ENCODE results near the gene SUSD1. TPM values are rescaled to one million over a fixed set of nuclear protein-coding genes. Genes with fewer than 3 reads are reported as not detected.

The SUSD1 gene
- total RNA-seq = 1 to 10 TPM; 2.6 to 6.2 (median 3.4) TPM

DNA sequence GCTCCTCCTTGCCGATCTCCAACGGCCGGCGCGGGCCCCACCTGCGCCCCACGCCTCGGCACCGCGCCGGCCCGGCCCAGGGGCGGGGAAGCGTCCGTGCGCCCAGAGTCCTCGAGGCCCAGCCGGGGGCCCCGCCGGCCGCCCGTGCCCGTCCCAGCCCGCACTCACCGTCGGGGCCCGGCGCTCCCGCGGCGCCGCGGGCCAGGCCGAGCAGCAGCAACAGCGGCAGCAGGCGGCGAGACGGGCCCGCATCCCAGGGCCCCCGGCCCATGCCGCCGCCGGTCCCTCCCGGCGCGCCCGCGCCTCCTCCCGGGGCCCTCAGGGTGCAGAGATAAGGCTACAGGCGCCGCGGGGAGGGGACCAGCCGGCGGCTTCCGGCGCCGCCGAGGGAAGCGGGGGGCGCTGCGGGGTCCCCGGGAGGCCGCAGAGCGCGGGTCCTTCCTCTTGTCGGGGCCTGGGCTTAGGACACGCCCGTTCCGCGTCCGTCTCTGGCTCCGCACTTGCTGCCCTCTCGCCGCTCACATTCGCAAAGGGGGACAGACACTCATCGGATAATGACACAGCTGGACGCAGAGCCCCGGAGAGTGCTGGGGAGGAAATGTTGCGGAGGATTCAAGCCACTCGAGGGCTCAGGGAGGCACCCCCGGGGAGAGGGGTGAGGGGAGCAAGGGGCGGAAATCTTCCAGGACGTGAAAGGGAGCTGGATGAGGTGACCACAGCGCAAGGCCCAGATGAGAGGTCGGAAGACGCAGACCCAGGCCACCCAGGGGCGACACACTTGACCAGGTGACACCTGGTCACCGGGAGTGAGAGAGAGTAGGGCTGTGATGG, at the start of gene SUSD1:
Gene SUSD1, minus strand, starts transcription at position 333 of the 831 bp plus-strand sequence. Its CDS starts 62 bp downstream, at position 271.
- intact Hi-C loops (cut with DNase I; ENCODE audit: low total_unique reads) = no loop called here
- peak in 1 of 2 donors; percentile 88 for DNase-seq (ENCODE audit: low spot score in 2 of 2)

DNA sequence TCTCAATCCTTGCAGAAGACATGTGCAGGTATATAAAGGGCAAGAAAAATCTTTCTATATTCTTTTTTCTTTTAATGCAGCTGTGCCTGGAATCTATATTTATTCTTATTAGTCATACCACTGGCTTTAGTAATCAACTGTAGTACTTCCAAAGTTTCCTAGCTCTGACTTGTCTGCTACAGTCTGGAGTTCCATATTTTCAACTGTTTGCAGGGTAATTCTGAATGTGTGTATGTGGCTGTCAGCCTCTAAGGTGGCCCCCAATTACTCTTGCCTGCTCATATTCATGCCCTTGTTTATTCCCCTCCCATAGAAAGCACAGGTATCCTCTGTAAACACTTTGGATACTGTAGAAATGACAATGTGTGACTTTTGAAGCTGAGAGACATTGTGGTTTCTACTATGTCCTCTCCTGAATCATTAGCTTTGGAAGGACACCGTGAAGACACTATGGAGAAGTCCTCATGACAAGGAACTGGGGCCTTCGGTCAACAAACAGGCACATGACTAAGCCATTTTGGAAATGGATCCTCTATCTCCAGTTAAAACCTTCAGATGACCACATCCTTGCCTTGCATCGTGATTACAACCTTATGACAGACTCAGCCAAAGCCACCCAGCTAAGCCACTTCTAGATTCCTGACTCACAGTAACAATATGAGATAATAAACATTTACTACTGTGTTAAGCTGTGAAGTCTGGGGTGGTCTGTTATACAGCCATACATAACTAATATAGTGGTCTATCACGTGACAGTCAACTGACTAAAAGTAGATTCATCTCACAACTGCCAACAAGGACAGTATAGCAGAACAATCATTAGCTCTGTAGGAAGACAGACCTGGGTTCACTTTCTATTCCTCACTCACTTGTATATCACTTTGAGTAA, 49.5 kb upstream of the SUSD1 start:
- no peak overlapping the region for H3K4me3 ChIP-seq (ENCODE audit: low read depth, poor library complexity, severe bottlenecking)
- 62 to 70% methylated on average over 4 of the region's 4 CpGs for WGBS, 2 donors
- DNase-seq (ENCODE audit: low spot score in 2 of 2) = no peak
- intact Hi-C loops (cut with DNase I; ENCODE audit: low total_unique reads) = no loop called here
- TF ChIP-seq, protein P1, sequence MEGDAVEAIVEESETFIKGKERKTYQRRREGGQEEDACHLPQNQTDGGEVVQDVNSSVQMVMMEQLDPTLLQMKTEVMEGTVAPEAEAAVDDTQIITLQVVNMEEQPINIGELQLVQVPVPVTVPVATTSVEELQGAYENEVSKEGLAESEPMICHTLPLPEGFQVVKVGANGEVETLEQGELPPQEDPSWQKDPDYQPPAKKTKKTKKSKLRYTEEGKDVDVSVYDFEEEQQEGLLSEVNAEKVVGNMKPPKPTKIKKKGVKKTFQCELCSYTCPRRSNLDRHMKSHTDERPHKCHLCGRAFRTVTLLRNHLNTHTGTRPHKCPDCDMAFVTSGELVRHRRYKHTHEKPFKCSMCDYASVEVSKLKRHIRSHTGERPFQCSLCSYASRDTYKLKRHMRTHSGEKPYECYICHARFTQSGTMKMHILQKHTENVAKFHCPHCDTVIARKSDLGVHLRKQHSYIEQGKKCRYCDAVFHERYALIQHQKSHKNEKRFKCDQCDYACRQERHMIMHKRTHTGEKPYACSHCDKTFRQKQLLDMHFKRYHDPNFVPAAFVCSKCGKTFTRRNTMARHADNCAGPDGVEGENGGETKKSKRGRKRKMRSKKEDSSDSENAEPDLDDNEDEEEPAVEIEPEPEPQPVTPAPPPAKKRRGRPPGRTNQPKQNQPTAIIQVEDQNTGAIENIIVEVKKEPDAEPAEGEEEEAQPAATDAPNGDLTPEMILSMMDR (IDR thresholded peaks at IDR 0.05) = no peak
- TF ChIP-seq POLR2A (IDR thresholded peaks at IDR 0.05) = no peak

More for the DNA sequence above, at the start of gene SUSD1:
- 12 to 39% methylated on average over 15 to 49 of the region's 88 CpGs for WGBS, 2 donors
- TF ChIP-seq, protein P1 (IDR thresholded peaks at IDR 0.05) = no peak
- TF ChIP-seq POLR2A (IDR thresholded peaks at IDR 0.05) = no peak
- peak within 1 kb of the TSS; percentile 42 for H3K4me3 ChIP-seq (ENCODE audit: low read depth, poor library complexity, severe bottlenecking)

DNA sequence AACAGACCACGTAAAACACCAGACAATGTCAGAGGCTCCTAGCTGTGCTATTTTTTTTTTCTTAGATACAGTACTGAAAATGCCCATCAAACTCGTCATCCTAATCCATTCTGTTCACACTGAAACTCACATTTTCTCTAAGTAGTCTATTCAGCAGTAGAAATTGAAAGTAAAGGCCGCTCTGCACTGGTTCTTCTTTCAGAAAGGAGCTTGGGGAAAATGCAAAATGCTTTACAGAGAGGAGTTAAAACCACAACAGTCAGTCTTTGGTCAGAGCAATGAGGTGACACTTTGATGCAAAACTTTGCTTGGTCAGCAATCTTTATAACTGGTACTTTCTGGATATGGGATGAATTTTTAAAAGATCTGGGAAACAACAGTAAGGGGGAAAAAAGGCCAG, 43.8 kb upstream of the SUSD1 start:
- no peak overlapping the region for H3K4me3 ChIP-seq (ENCODE audit: low read depth, poor library complexity, severe bottlenecking)
- intact Hi-C loops (cut with DNase I; ENCODE audit: low total_unique reads) = no loop called here
- TF ChIP-seq, protein P1 (IDR thresholded peaks at IDR 0.05) = no peak
- TF ChIP-seq POLR2A (IDR thresholded peaks at IDR 0.05) = no peak
- no peak for DNase-seq (ENCODE audit: low spot score in 2 of 2)
- WGBS, 2 donors = 86 to 90% methylated on average over 3 of the region's 3 CpGs

DNA sequence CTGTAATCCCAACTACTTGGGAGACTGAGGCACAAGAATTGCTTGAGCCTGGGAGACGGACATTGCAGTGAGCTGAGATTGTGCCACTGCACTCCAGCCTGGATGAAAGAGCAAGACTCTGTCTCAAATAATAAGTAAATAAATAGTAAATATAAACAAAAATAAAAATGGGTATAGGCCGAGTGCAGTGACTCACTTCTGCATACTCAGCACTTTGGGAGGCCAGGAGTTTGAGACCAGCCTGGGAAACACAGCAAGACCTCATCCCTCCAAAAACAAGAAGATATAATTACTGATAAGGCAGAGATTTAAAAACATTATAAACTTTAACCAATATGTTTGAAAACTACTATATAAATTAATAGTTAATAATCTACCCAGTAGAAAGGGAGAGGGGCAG, 37.8 kb upstream of the SUSD1 start:
- intact Hi-C loops (cut with DNase I; ENCODE audit: low total_unique reads) = no loop called here
- TF ChIP-seq POLR2A (IDR thresholded peaks at IDR 0.05) = no peak
- TF ChIP-seq, protein P1 (IDR thresholded peaks at IDR 0.05) = no peak
- H3K4me3 ChIP-seq (ENCODE audit: low read depth, poor library complexity, severe bottlenecking) = no peak overlapping the region
- no peak for DNase-seq (ENCODE audit: low spot score in 2 of 2)
- 83 to 95% methylated on average over 2 of the region's 2 CpGs for WGBS, 2 donors

DNA sequence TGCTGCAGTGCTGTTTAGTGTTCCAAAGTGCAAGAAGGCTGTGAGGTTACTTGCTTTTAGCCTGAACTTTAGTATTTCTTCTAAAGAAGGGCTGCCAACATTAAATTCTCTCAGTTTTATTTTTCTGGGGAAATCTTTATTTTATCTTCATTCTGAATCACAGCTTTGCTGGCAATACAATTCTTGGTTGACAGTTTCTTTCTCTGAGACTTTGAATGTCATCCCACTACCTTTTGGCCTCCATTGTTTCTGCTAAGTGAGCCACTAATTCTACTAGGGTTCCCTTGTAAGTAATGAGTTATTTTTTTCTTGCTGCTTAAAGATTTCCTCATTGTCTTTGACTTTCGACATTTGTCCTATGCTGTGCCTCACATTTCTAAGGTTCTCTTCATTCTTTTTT, 32.4 kb upstream of the SUSD1 start:
- intact Hi-C loops (cut with DNase I; ENCODE audit: low total_unique reads) = no loop called here
- no peak for DNase-seq (ENCODE audit: low spot score in 2 of 2)
- 100% methylated on average over 1 of the region's 1 CpG for WGBS, 2 donors
- TF ChIP-seq, protein P1 (IDR thresholded peaks at IDR 0.05) = no peak
- no peak for TF ChIP-seq POLR2A (IDR thresholded peaks at IDR 0.05)
- H3K4me3 ChIP-seq (ENCODE audit: low read depth, poor library complexity, severe bottlenecking) = no peak overlapping the region

All from lower leg skin (tissue), 4 donors.